HepG2 (cell line): ENCODE data around the gene MYOF. TPM values are rescaled to one million over a fixed set of nuclear protein-coding genes. Genes with fewer than 3 reads are reported as not detected.

Experiments used
- ATAC-seq: fragments of 200-7000 bp; cut with Tn5 transposase; 3 replicates; pipeline ENCODE4 v1.9.1; 2020; ENCODE audit warnings: mild to moderate bottlenecking, moderate library complexity
- BruUV-seq: library from RNA; stranded (reverse); fragments of 400-500 nt; replicated peaks from 2 replicates; lab custom pipeline; 2021; lab: Mats Ljungman, UMichigan
- CTCF ChIA-PET: fragments of 300-600 bp; formaldehyde crosslinking; extraction: SDS; loops from one replicate; lab custom pipeline; 2021; ENCODE audit warnings: low total read pairs, inconsistent platforms, low intra/inter-chr PET ratio; lab: Yijun Ruan, JAX
- POLR2A ChIA-PET: fragments of 350-600 bp; sonication (Branson Sonifier 250); formaldehyde crosslinking; loops from one replicate; lab custom pipeline; 2020; ENCODE audit warnings: antibody characterized with exemption, inconsistent platforms; lab: Yijun Ruan, JAX
- DNase-seq: peaks from one replicate; pipeline ENCODE4 v3.0.0-alpha.2; 2015; ENCODE audit warnings: low spot score
- FAIRE-seq: peaks from 3 replicates; lab custom pipeline; 2011; peaks lifted over from hg19 to GRCh38; lab: Jason Lieb, UNC
- H2AFZ ChIP-seq: one replicate; pipeline ENCODE4 v1.6.1; 2011; ENCODE audit warnings: low read length, inconsistent platforms
- H3K27ac ChIP-seq: fragments of 300-600 bp; 3 replicates; pipeline ENCODE4 v1.8.0; 2011; ENCODE audit warnings: mixed run types, mild to moderate bottlenecking, mixed read lengths, low read length, inconsistent platforms; ENCODE audit not compliant: insufficient read depth; ENCODE audit errors: extremely low read length
- H3K27me3 ChIP-seq, 2 experiments: fragments of 200-600 bp in 1 of 2; 2 replicates in 1 of 2; 3 replicates in 1 of 2; pipeline versions ENCODE4 v1.6.0 to v1.8.0; 2011; ENCODE audit warnings: low read length in 2 of 2, mild to moderate bottlenecking in 2 of 2, moderate library complexity in 2 of 2, inconsistent platforms in 1 of 2; ENCODE audit not compliant: insufficient read depth in 2 of 2, control insufficient read depth in 1 of 2
- H3K36me3 ChIP-seq, 2 experiments: fragments of 200-600 bp in 1 of 2; replicated peaks in 1 of 2; 2 replicates in 1 of 2; 3 replicates in 1 of 2; pipeline versions ENCODE4 v1.5.1 to v1.8.0; 2011; ENCODE audit warnings: low read length in 2 of 2, inconsistent platforms in 1 of 2; ENCODE audit not compliant: insufficient read depth in 2 of 2, control insufficient read depth in 1 of 2
- H3K4me1 ChIP-seq: 2 replicates; pipeline ENCODE4 v1.5.1; 2012; ENCODE audit warnings: low read length, inconsistent platforms; ENCODE audit not compliant: insufficient read depth
- H3K4me2 ChIP-seq: 2 replicates; pipeline ENCODE4 v1.6.0; 2011; ENCODE audit warnings: low read depth, low read length, inconsistent platforms
- H3K4me3 ChIP-seq, 3 experiments: fragments of 200-600 bp in 1 of 3; sonication (generic), shearing (Covaris generic) in 1 of 3; replicated peaks in 1 of 3; 2 replicates each; pipeline ENCODE4 v1.5.1; 2011 to 2016; ENCODE audit warnings: low read length in 3 of 3, inconsistent platforms in 2 of 3, low read depth in 2 of 3, mild to moderate bottlenecking in 2 of 3, control low read depth in 1 of 3, mixed read lengths in 1 of 3; ENCODE audit not compliant: insufficient read depth in 1 of 3
- H3K79me2 ChIP-seq: one replicate; pipeline ENCODE4 v1.6.1; 2011; ENCODE audit warnings: low read length, inconsistent platforms; ENCODE audit not compliant: insufficient read depth
- H3K9ac ChIP-seq: 2 replicates; pipeline ENCODE4 v1.6.0; 2011; ENCODE audit warnings: mild to moderate bottlenecking, low read depth, low read length, inconsistent platforms; ENCODE audit not compliant: insufficient read depth
- H3K9me3 ChIP-seq: 2 replicates; pipeline ENCODE4 v1.5.1; 2012; ENCODE audit warnings: mild to moderate bottlenecking, low read length
- H4K20me1 ChIP-seq: 2 replicates; pipeline ENCODE4 v1.6.0; 2011; ENCODE audit warnings: inconsistent platforms, mild to moderate bottlenecking, low read length, moderate library complexity; ENCODE audit not compliant: insufficient read depth
- EEA1 ChIP-seq: sonication (generic); formaldehyde crosslinking; IDR thresholded peaks from 2 replicates; pipeline ENCODE4 v1.5.1; 2020; ENCODE audit warnings: mild to moderate bottlenecking, missing genetic modification reagents, borderline replicate concordance
- GTF2F1 ChIP-seq: fragments of 150-350 bp; IDR thresholded peaks from 2 replicates; pipeline ENCODE4 v1.6.1; 2014; ENCODE audit warnings: low read length
- HNF4A ChIP-seq: sonication (generic); formaldehyde crosslinking; IDR thresholded peaks from 2 replicates; pipeline ENCODE4 v1.4.0; 2020; ENCODE audit warnings: missing genetic modification reagents
- HOXA3 ChIP-seq: sonication (generic); formaldehyde crosslinking; IDR thresholded peaks from 2 replicates; pipeline ENCODE4 v1.5.0; 2020; ENCODE audit warnings: missing genetic modification reagents
- JDP2 ChIP-seq: sonication (generic); formaldehyde crosslinking; IDR thresholded peaks from 2 replicates; pipeline ENCODE4 v1.8.1; 2022; ENCODE audit warnings: missing genetic modification reagents, borderline replicate concordance
- KLF11 ChIP-seq: IDR thresholded peaks from 2 replicates; pipeline ENCODE4 v1.6.1; 2016; ENCODE audit warnings: missing compliant biosample characterization
- MAFF ChIP-seq: IDR thresholded peaks from 2 replicates; pipeline ENCODE4 v1.6.1; 2011; ENCODE audit warnings: low read depth, low read length, improper control_type of control experiment
- NR2F2 ChIP-seq: IDR thresholded peaks from 2 replicates; pipeline ENCODE4 v1.6.1; 2012; ENCODE audit warnings: low read depth, inconsistent platforms, borderline replicate concordance
- RXRA ChIP-seq: sonication (generic); formaldehyde crosslinking; IDR thresholded peaks from 2 replicates; pipeline ENCODE4 v1.5.1; 2020; ENCODE audit warnings: missing genetic modification reagents
- SNAPC2 ChIP-seq: sonication (generic); formaldehyde crosslinking; IDR thresholded peaks from 2 replicates; pipeline ENCODE4 v1.8.1; 2022; ENCODE audit warnings: mild to moderate bottlenecking, missing genetic modification reagents
- ZFYVE20 ChIP-seq: sonication (generic); formaldehyde crosslinking; IDR thresholded peaks from 2 replicates; pipeline ENCODE4 v1.8.0; 2023; ENCODE audit warnings: low read depth, mild to moderate bottlenecking, moderate library complexity, missing genetic modification reagents, borderline replicate concordance
- ZNF224 ChIP-seq: sonication (generic); formaldehyde crosslinking; IDR thresholded peaks from 2 replicates; pipeline ENCODE4 v1.5.0; 2020; ENCODE audit warnings: mild to moderate bottlenecking, missing genetic modification reagents
- ZNF83 ChIP-seq: sonication (generic); formaldehyde crosslinking; IDR thresholded peaks from 2 replicates; pipeline ENCODE4 v1.4.0; 2020; ENCODE audit warnings: missing genetic modification reagents, mild to moderate bottlenecking, borderline replicate concordance
- WGBS: methylation state at CpG from one replicate; pipeline ENCODE4 v1.1.6; 2017; ENCODE audit warnings: low lambda C conversion rate; 5-methylcytosine and 5-hydroxymethylcytosine counted together
- in situ Hi-C: cut with HindIII; loops from 2 replicates; pipeline ENCODE4 v1.10.0; 2017; ENCODE audit warnings: low pct_unique_long_range_greater_than_20kb; ENCODE audit not compliant: extremely low pct_ligation_motif_present
- intact Hi-C: fragments of 100-400 bp; cut with micrococcal nuclease; formaldehyde crosslinking; loops from one replicate; pipeline ENCODE4 v1.10.0; 2022; ENCODE audit not compliant: unreplicated experiment
- polyA plus RNA-seq, 8 experiments: library from polyadenylated mRNA; depleted of rRNA in 3 of 8; stranded (reverse) in 7 of 8; unstranded in 1 of 8; fragments of >200 nt; fragmentation: Illumina TruSeq in 4 of 8; extraction: Trizol in 4 of 8; gene quantifications; 2 replicates each; pipeline versions ENCODE4 v1.2.1 to v1.2.3, GENCODE V29; 2011 to 2016; ENCODE audit warnings: low read depth in 4 of 8, missing spikeins in 1 of 8, mixed read lengths in 1 of 8; ENCODE audit not compliant: insufficient read depth in 1 of 8
- total RNA-seq, 5 experiments: library from RNA; depleted of rRNA; stranded (reverse); fragments of >200 nt; fragmentation: Illumina TruSeq; extraction: Trizol; gene quantifications; 2 replicates each; pipeline ENCODE4 v1.2.3, GENCODE V29; 2016; ENCODE audit warnings: low read depth in 1 of 5
- TF ChIP-seq, protein P1 (sequence below): IDR thresholded peaks from 2 replicates; pipeline ENCODE4 v1.6.1; 2016; ENCODE audit warnings: missing biosample characterization, missing genetic modification reagents, low read depth
- TF ChIP-seq, protein P2 (sequence below): sonication (generic); formaldehyde crosslinking; IDR thresholded peaks from 2 replicates; pipeline ENCODE4 v1.8.1; 2023; ENCODE audit warnings: mild to moderate bottlenecking, inconsistent platforms, moderate library complexity, missing genetic modification reagents, borderline replicate concordance

MYOF gene
- total and polyA plus RNA-seq, 2 of the 13 experiments (the other 11 are each of a cell fraction or from before 2014, with no cell fraction given): 0.18 to 0.42 TPM

DNA sequence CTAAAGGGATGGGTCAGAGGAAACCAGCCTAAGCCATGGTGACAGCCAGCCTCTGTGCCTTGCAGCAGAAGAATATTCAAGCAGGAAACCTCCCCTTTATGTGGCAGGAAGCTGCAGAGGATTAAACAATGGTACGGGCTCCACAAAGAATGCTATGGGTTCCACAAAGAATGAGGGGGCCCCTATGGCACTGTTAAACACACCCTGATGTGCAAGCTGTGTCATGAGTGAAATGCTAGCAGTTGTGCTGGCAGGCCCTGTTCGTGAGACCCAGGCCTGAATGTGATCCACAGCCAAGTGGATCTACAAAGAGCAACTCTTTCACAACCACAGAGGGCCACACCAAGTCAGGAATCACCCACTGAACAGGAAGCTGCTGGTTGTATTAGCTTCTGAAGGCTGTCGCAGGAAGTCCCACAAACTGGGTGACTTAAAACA, 68.9 kb downstream of the MYOF start:
- Histone ChIP-seq H3K27me3 (no peaks in the 10 kb centered on the region), H3K36me3 (no peaks in the 10 kb centered on the region), H3K79me2 (no peaks in the 10 kb centered on the region), H3K9ac (no peak overlapping the region), H2AFZ (no peak overlapping the region), H3K9me3 (no peaks in the 10 kb centered on the region), H3K4me3 (no peak overlapping the region), H4K20me1 (no peaks in the 10 kb centered on the region), H3K4me2 (no peak overlapping the region), H3K4me1 (peaks cover 8% of the 10 kb centered on the region), H3K27ac (no peak overlapping the region)
- ChIA-PET CTCF (no interaction called here), POLR2A (no interaction called here)
- ATAC-seq (no peak), FAIRE-seq (no peak), DNase-seq (no peak)
- BruUV-seq: no TSS peak
- intact Hi-C loops (no loop called here), in situ Hi-C loops (no loop called here)
- WGBS: 85% methylated on average over 2 of the region's 3 CpGs
- TF ChIP-seq JDP2: no peak
- TF ChIP-seq HNF4A (CRISPR knock-in tag): no peak
- TF ChIP-seq GTF2F1: no peak
- TF ChIP-seq, protein P1, sequence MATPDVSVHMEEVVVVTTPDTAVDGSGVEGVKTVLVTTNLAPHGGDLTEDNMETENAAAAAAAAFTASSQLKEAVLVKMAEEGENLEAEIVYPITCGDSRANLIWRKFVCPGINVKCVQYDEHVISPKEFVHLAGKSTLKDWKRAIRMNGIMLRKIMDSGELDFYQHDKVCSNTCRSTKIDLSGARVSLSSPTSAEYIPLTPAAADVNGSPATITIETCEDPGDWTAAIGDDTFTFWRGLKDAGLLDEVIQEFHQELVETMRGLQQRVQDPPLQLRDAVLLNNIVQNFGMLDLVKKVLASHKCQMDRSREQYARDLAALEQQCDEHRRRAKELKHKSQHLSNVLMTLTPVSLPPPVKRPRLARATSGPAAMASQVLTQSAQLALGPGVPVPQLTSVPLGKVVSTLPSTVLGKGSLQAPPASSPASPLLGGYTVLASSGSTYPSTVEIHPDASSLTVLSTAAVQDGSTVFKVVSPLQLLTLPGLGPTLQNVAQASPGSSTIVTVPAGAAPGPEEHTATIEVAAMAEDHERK (CRISPR knock-in tag): no peak
- no peak for TF ChIP-seq RXRA (CRISPR knock-in tag)
- TF ChIP-seq ZNF224: no peak
- TF ChIP-seq NR2F2: no peak
- TF ChIP-seq, protein P2, sequence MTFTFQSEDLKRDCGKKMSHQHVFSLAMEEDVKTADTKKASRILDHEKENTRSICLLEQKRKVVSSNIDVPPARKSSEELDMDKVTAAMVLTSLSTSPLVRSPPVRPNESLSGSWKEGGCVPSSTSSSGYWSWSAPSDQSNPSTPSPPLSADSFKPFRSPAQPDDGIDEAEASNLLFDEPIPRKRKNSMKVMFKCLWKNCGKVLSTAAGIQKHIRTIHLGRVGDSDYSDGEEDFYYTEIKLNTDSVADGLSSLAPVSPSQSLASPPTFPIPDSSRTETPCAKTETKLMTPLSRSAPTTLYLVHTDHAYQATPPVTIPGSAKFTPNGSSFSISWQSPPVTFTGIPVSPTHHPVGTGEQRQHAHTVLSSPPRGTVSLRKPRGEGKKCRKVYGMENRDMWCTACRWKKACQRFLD: no peak
- no peak for TF ChIP-seq KLF11
- no peak for TF ChIP-seq HOXA3 (CRISPR knock-in tag)
- TF ChIP-seq EEA1: no peak
- TF ChIP-seq ZFYVE20: no peak
- TF ChIP-seq SNAPC2 (CRISPR knock-in tag): no peak
- TF ChIP-seq MAFF: no peak
- no peak for TF ChIP-seq ZNF83 (CRISPR knock-in tag)
